HEK293 (cell line): ENCODE results near the gene ZNRF2.

ENCODE experiments used
- CTCF ChIA-PET: fragments of 350-600 bp; formaldehyde crosslinking; extraction: SDS; loops from one replicate; lab custom pipeline; 2021; ENCODE audit warnings: antibody characterized with exemption; lab: Yijun Ruan, JAX
- POLR2A ChIA-PET: fragments of 300-600 bp; formaldehyde crosslinking; extraction: SDS; loops from one replicate; lab custom pipeline; 2020; ENCODE audit warnings: antibody characterized with exemption, inconsistent platforms; lab: Yijun Ruan, JAX
- H3K27ac ChIP-seq: fragments of 200-500 bp; sonication (Bioruptor generic); 2 replicates; pipeline ENCODE4 v1.5.1; 2014; ENCODE audit warnings: low read depth, low read length, control low read depth, inconsistent platforms; ENCODE audit errors: extremely low read depth
- H3K36me3 ChIP-seq, 2 experiments: fragments of 200-500 bp in 1 of 2; sonication (Bioruptor generic) in 1 of 2; 1 replicate in 1 of 2; 2 replicates in 1 of 2; pipeline ENCODE4 v1.5.1; 2014 to 2017; ENCODE audit warnings: inconsistent platforms in 2 of 2, low read length in 2 of 2; ENCODE audit not compliant: control insufficient read depth in 2 of 2, insufficient read depth in 1 of 2
- H3K4me1 ChIP-seq: fragments of 200-500 bp; sonication (Bioruptor generic); 2 replicates; pipeline ENCODE4 v1.5.1; 2014; ENCODE audit warnings: mild to moderate bottlenecking, low read length, inconsistent platforms; ENCODE audit not compliant: control insufficient read depth, insufficient read depth
- H3K4me3 ChIP-seq: 2 replicates; pipeline ENCODE4 v1.5.1; 2011; ENCODE audit warnings: low read depth, mild to moderate bottlenecking, control low read depth, low read length, moderate library complexity
- H3K9me3 ChIP-seq: fragments of 200-500 bp; sonication (Bioruptor generic); 2 replicates; pipeline ENCODE4 v1.5.1; 2014; ENCODE audit warnings: low read depth, low read length, inconsistent platforms; ENCODE audit not compliant: control insufficient read depth, insufficient read depth
- IKZF3 ChIP-seq: fragments of 450-650 bp; IDR thresholded peaks from 2 replicates; pipeline ENCODE4 v1.5.0; 2018; ENCODE audit warnings: missing biosample characterization, mild to moderate bottlenecking, missing genetic modification characterization, moderate library complexity
- KLF8 ChIP-seq: fragments of 450-650 bp; formaldehyde crosslinking; IDR thresholded peaks from 2 replicates; pipeline ENCODE4 v1.5.1; 2016; ENCODE audit warnings: missing biosample characterization, missing genetic modification characterization
- MEIS1 ChIP-seq: sonication (generic); formaldehyde crosslinking; IDR thresholded peaks from 2 replicates; pipeline ENCODE4 v1.8.1; 2022; ENCODE audit warnings: missing genetic modification reagents, mild to moderate bottlenecking, borderline replicate concordance
- ZBTB20 ChIP-seq: fragments of 450-650 bp; formaldehyde crosslinking; IDR thresholded peaks from 2 replicates; pipeline ENCODE4 v1.5.1; 2016; ENCODE audit warnings: missing biosample characterization, missing genetic modification characterization
- ZBTB21 ChIP-seq: fragments of 450-650 bp; formaldehyde crosslinking; IDR thresholded peaks from 2 replicates; pipeline ENCODE4 v1.5.1; 2017; ENCODE audit warnings: missing biosample characterization, missing genetic modification characterization
- ZEB2 ChIP-seq: fragments of 450-650 bp; formaldehyde crosslinking; IDR thresholded peaks from 2 replicates; pipeline ENCODE4 v1.5.1; 2016; ENCODE audit warnings: missing biosample characterization, missing genetic modification characterization
- ZNF121 ChIP-seq: fragments of 450-650 bp; formaldehyde crosslinking; IDR thresholded peaks from 2 replicates; pipeline ENCODE4 v1.5.1; 2016; ENCODE audit warnings: missing biosample characterization, missing genetic modification characterization
- ZNF157 ChIP-seq: fragments of 450-650 bp; formaldehyde crosslinking; IDR thresholded peaks from 2 replicates; pipeline ENCODE4 v1.5.1; 2016; ENCODE audit warnings: missing biosample characterization, missing genetic modification characterization
- ZNF16 ChIP-seq: fragments of 450-650 bp; formaldehyde crosslinking; IDR thresholded peaks from 2 replicates; pipeline ENCODE4 v1.5.1; 2016; ENCODE audit warnings: low read depth, missing biosample characterization, missing genetic modification characterization
- ZNF211 ChIP-seq: fragments of 450-650 bp; formaldehyde crosslinking; IDR thresholded peaks from 2 replicates; pipeline ENCODE4 v1.5.1; 2016; ENCODE audit warnings: low read depth, missing biosample characterization, missing genetic modification characterization
- ZNF558 ChIP-seq: fragments of 450-650 bp; formaldehyde crosslinking; IDR thresholded peaks from 2 replicates; pipeline ENCODE4 v1.5.1; 2016; ENCODE audit warnings: missing biosample characterization, missing genetic modification characterization
- ZNF571 ChIP-seq: fragments of 450-650 bp; formaldehyde crosslinking; IDR thresholded peaks from 2 replicates; pipeline ENCODE4 v1.5.0; 2017; ENCODE audit warnings: missing biosample characterization, missing genetic modification characterization
- ZNF596 ChIP-seq: fragments of 450-650 bp; IDR thresholded peaks from 2 replicates; pipeline ENCODE4 v1.5.0; 2018; ENCODE audit warnings: missing biosample characterization, mild to moderate bottlenecking, missing genetic modification characterization, moderate library complexity
- ZNF623 ChIP-seq: fragments of 450-650 bp; formaldehyde crosslinking; IDR thresholded peaks from 2 replicates; pipeline ENCODE4 v1.5.1; 2016; ENCODE audit warnings: missing biosample characterization, missing genetic modification characterization
- ZNF670 ChIP-seq: fragments of 450-650 bp; formaldehyde crosslinking; IDR thresholded peaks from 2 replicates; pipeline ENCODE4 v1.5.1; 2016; ENCODE audit warnings: missing biosample characterization, missing genetic modification characterization, low read depth
- ZNF707 ChIP-seq: fragments of 450-650 bp; formaldehyde crosslinking; IDR thresholded peaks from 2 replicates; pipeline ENCODE4 v1.5.1; 2016; ENCODE audit warnings: missing biosample characterization, missing genetic modification characterization
- ZNF830 ChIP-seq: fragments of 450-650 bp; IDR thresholded peaks from 2 replicates; pipeline ENCODE4 v1.5.0; 2018; ENCODE audit warnings: missing biosample characterization, missing genetic modification characterization, low read depth, mild to moderate bottlenecking, moderate library complexity
- ZSCAN23 ChIP-seq: fragments of 450-650 bp; formaldehyde crosslinking; IDR thresholded peaks from 2 replicates; pipeline ENCODE4 v1.5.1; 2016; ENCODE audit warnings: missing biosample characterization, missing genetic modification characterization
- TF ChIP-seq, protein P1 (sequence below): sonication (generic); formaldehyde crosslinking; IDR thresholded peaks from 2 replicates; pipeline ENCODE4 v1.8.1; 2022; ENCODE audit warnings: mild to moderate bottlenecking, moderate library complexity, missing genetic modification reagents
- TF ChIP-seq, protein P2 (sequence below): fragments of 450-650 bp; formaldehyde crosslinking; IDR thresholded peaks from 2 replicates; pipeline ENCODE4 v1.5.1; 2016; ENCODE audit warnings: missing biosample characterization, missing genetic modification characterization
- TF ChIP-seq, protein P3 (sequence below): fragments of 450-650 bp; formaldehyde crosslinking; IDR thresholded peaks from 2 replicates; pipeline ENCODE4 v1.5.1; 2017; ENCODE audit warnings: missing biosample characterization, missing genetic modification characterization

ZNRF2 gene

DNA sequence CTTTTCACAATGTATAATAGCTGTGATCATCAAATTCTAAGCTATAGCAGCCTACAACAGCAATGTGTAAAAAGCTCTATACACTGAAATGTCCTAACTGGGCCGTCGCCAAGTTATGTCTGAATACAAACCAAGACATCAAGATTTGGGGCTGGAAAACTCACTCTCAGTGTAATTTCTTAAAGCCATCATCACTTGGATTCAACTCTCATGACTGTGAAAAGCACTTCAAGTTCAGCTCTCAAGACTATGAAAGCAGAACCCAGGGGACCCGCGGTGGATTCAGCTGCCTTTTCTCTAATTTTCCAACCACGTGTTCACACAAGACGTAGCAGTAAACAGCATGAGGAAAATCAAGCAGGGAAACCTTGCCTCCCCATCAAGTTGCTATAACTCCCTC is 15.8 kb upstream of the ZNRF2 start (continued):
- TF ChIP-seq ZNF121 (tag by site-specific recombination) (no peak), ZNF157 (tag by site-specific recombination) (no peak), ZNF623 (no peak)

DNA sequence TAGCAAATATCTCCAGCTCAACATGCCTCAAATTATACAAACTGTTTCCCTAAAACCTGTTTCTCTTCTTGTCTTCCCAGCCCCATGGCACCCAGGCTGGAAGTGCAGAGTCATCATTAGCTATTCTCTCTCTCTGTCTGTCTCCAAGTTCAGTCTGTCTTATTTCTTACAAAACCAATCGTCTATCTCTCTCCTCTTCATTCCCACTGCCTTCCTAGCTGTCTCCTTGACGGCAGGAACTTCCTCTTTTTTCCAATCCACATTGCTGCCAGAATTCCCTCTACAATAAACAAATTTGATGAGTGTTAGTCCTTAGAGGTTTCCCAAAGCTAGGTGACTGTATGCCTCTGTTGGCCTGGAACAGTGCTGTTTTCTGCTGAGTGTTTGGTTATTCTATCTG is 14.9 kb upstream of the ZNRF2 start:
- H3K4me1 ChIP-seq: no peaks in the 10 kb centered on the region
- POLR2A ChIA-PET: no interaction called here
- no peaks in the 10 kb centered on the region for H3K9me3 ChIP-seq
- H3K4me3 ChIP-seq: no peak overlapping the region
- TF ChIP-seq IKZF3 (tag by site-specific recombination) (no peak), KLF8 (tag by site-specific recombination) (no peak), ZNF571 (tag by site-specific recombination) (no peak)
- TF ChIP-seq, protein P1, sequence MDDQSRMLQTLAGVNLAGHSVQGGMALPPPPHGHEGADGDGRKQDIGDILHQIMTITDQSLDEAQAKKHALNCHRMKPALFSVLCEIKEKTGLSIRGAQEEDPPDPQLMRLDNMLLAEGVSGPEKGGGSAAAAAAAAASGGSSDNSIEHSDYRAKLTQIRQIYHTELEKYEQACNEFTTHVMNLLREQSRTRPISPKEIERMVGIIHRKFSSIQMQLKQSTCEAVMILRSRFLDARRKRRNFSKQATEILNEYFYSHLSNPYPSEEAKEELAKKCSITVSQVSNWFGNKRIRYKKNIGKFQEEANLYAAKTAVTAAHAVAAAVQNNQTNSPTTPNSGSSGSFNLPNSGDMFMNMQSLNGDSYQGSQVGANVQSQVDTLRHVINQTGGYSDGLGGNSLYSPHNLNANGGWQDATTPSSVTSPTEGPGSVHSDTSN: no peak
- H3K27ac ChIP-seq: no peak overlapping the region
- CTCF ChIA-PET: interaction anchor here (0.8 to 0.9 kb wide), 2 partner anchors 105 to 295 kb away, joined by 3 read pairs; no protein-coding TSS in a partner anchor
- no peaks in the 10 kb centered on the region for H3K36me3 ChIP-seq

DNA sequence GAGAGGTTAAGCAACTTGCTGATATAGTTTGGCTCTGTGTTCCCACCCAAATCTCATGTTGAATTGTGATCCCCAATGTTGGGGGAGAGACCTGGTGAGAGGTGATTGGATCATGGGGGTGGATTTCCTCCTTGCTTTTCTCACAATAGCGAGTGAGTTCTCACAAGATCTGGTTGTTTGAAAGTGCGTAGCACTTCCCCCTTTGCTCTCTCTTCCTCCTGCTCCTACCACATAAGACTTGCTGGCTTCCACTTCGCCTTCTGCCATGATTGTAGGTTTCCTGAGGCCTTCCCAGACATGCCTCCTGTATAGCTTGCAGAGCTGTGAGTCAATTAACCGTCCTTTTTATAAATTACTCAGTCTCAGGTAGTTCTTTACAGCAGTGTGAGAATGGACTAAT is 13.5 kb upstream of the ZNRF2 start:
- POLR2A ChIA-PET: no interaction called here
- Histone ChIP-seq H3K27ac (no peak overlapping the region), H3K36me3 (no peaks in the 10 kb centered on the region), H3K4me1 (no peaks in the 10 kb centered on the region), H3K4me3 (no peak overlapping the region), H3K9me3 (no peaks in the 10 kb centered on the region)
- CTCF ChIA-PET: interaction anchor here (0.9 to 1.3 kb wide), 3 partner anchors 9 to 106 kb away, joined by 3 read pairs; no protein-coding TSS in a partner anchor
- TF ChIP-seq ZNF596: no peak
- no peak for TF ChIP-seq ZBTB21 (tag by site-specific recombination)
- no peak for TF ChIP-seq ZEB2 (tag by site-specific recombination)
- TF ChIP-seq MEIS1: no peak
- no peak for TF ChIP-seq ZNF707 (tag by site-specific recombination)
- no peak for TF ChIP-seq ZNF830 (tag by site-specific recombination)

DNA sequence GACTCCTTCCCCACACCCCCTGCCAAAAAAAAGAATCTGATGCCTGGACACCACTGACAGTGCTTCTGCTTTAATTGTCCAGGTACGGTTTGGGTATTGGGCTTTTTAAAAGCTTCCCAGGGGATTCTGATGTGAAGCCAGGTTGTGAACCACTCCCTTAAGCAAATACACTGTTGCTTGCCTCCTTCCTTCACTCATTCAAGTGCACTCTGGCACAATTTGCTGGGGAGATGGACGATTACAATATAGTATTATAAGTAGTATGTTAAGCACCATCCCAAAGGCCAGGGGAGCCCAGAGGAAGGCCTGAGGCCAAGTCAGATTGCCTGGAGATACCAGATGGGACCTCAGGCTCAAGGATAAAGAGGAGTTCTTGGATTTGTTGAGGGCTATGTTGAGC is 12.3 kb upstream of the ZNRF2 start:
- ChIA-PET CTCF (interaction anchor here (0.9 to 7.2 kb wide), 3 partner anchors 10 to 293 kb away, joined by 3 to 86 read pairs (median 3); no protein-coding TSS in a partner anchor), POLR2A (no interaction called here)
- TF ChIP-seq ZNF670 (tag by site-specific recombination) (no peak), ZSCAN23 (tag by site-specific recombination) (no peak), ZNF558 (tag by site-specific recombination) (no peak), ZNF211 (tag by site-specific recombination) (no peak), ZBTB20 (no peak), ZNF16 (tag by site-specific recombination) (no peak)
- TF ChIP-seq, protein P2, sequence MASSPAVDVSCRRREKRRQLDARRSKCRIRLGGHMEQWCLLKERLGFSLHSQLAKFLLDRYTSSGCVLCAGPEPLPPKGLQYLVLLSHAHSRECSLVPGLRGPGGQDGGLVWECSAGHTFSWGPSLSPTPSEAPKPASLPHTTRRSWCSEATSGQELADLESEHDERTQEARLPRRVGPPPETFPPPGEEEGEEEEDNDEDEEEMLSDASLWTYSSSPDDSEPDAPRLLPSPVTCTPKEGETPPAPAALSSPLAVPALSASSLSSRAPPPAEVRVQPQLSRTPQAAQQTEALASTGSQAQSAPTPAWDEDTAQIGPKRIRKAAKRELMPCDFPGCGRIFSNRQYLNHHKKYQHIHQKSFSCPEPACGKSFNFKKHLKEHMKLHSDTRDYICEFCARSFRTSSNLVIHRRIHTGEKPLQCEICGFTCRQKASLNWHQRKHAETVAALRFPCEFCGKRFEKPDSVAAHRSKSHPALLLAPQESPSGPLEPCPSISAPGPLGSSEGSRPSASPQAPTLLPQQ (tag by site-specific recombination): no peak
- TF ChIP-seq, protein P3, sequence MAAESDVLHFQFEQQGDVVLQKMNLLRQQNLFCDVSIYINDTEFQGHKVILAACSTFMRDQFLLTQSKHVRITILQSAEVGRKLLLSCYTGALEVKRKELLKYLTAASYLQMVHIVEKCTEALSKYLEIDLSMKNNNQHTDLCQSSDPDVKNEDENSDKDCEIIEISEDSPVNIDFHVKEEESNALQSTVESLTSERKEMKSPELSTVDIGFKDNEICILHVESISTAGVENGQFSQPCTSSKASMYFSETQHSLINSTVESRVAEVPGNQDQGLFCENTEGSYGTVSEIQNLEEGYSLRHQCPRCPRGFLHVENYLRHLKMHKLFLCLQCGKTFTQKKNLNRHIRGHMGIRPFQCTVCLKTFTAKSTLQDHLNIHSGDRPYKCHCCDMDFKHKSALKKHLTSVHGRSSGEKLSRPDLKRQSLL (tag by site-specific recombination): no peak

More for the DNA sequence above, 12.3 kb upstream of the ZNRF2 start:
- Histone ChIP-seq H3K9me3 (no peaks in the 10 kb centered on the region), H3K27ac (no peak overlapping the region), H3K4me3 (no peak overlapping the region), H3K36me3 (no peaks in the 10 kb centered on the region), H3K4me1 (no peaks in the 10 kb centered on the region)
